GM18499 (cell line): ENCODE data around the gene ELMO3.

Source experiments
- ATAC-seq: cut with Tn5 transposase; IDR thresholded peaks from one replicate; pipeline ENCODE4 v1.9.1; 2021; ENCODE audit warnings: moderate number of reproducible peaks; ENCODE audit not compliant: insufficient read depth, unreplicated experiment

The ELMO3 gene

GRCh38 chr16:67213197-67214019 lies 14.5 kb downstream of the ELMO3 start:
- ATAC-seq, result no peak

GRCh38 chr16:67215706-67216105 lies 16.8 kb downstream of the ELMO3 start:
- ATAC-seq, result no peak

- ATAC-seq, result no peak
Observed at GRCh38 chr16:67216612-67217490, 17.9 kb downstream of the ELMO3 start.

- no peak for ATAC-seq
Observed at GRCh38 chr16:67223992-67224391, 25.1 kb downstream of the ELMO3 start.

GRCh38 chr16:67226295-67226803 lies 27.4 kb downstream of the ELMO3 start:
- ATAC-seq, result no peak

- ATAC-seq, result peak; percentile 82
Observed at GRCh38 chr16:67226804-67227566, 28.1 kb downstream of the ELMO3 start, which contains the start of gene TMEM208. Gene TMEM208, plus strand, starts transcription at chr16:67227130. Its CDS starts 89 bp downstream, at chr16:67227219.

GRCh38 chr16:67227567-67227921 lies 28.6 kb downstream of the ELMO3 start:
- no peak for ATAC-seq

GRCh38 chr16:67228034-67228785 lies 29.3 kb downstream of the ELMO3 start:
- no peak for ATAC-seq

- no peak for ATAC-seq
Observed at GRCh38 chr16:67228905-67229304, 30.0 kb downstream of the ELMO3 start.

GRCh38 chr16:67229906-67230808 lies 31.2 kb downstream of the ELMO3 start:
- no peak for ATAC-seq

- ATAC-seq, result no peak
Observed at GRCh38 chr16:67230809-67231660, 32.1 kb downstream of the ELMO3 start.

- ATAC-seq, result no peak
Observed at GRCh38 chr16:67233596-67233995, 34.7 kb downstream of the ELMO3 start.

- no peak for ATAC-seq
Observed at GRCh38 chr16:67234180-67234597, 35.3 kb downstream of the ELMO3 start.

- no peak for ATAC-seq
Observed at GRCh38 chr16:67235816-67236562, 37.1 kb downstream of the ELMO3 start.

GRCh38 chr16:67236563-67237395 lies 37.8 kb downstream of the ELMO3 start:
- ATAC-seq, result no peak
